GM18526 (cell line): Measurements from ENCODE around the gene HCLS1.

Experiments
- POLR2A ChIP-seq: IDR thresholded peaks from 3 replicates; pipeline ENCODE4 v1.6.1; 2011; ENCODE audit not compliant: insufficient read length; ENCODE audit errors: extremely low read depth

The HCLS1 gene

GRCh38 chr3:121665488-121665887 is 4.8 kb upstream of the HCLS1 start:
- TF ChIP-seq POLR2A: no peak

- TF ChIP-seq POLR2A: no peak
These were observed 2.6 kb upstream of the HCLS1 start for GRCh38 chr3:121663171-121663847.

- no peak for TF ChIP-seq POLR2A
These were observed 2.0 kb upstream of the HCLS1 start for GRCh38 chr3:121662742-121663141.

GRCh38 chr3:121661376-121661775 is 673 bp upstream of the HCLS1 start:
- no peak for TF ChIP-seq POLR2A

- TF ChIP-seq POLR2A: no peak
These were observed 1.1 kb downstream of the HCLS1 start for GRCh38 chr3:121659586-121659985.

- TF ChIP-seq POLR2A: no peak
These were observed 1.8 kb downstream of the HCLS1 start for GRCh38 chr3:121658716-121659435.

- TF ChIP-seq POLR2A: no peak
These were observed 6.0 kb downstream of the HCLS1 start for GRCh38 chr3:121654493-121655385.

GRCh38 chr3:121651684-121652083 is 9.0 kb downstream of the HCLS1 start:
- no peak for TF ChIP-seq POLR2A

- TF ChIP-seq POLR2A: no peak
These were observed 11.1 kb downstream of the HCLS1 start for GRCh38 chr3:121649645-121650044.

- TF ChIP-seq POLR2A: no peak
These were observed 12.3 kb downstream of the HCLS1 start for GRCh38 chr3:121648219-121648958.

- TF ChIP-seq POLR2A: no peak
These were observed 15.6 kb downstream of the HCLS1 start for GRCh38 chr3:121645054-121645453.

GRCh38 chr3:121642601-121643314 is 17.9 kb downstream of the HCLS1 start:
- no peak for TF ChIP-seq POLR2A

- no peak for TF ChIP-seq POLR2A
These were observed 19.6 kb downstream of the HCLS1 start for GRCh38 chr3:121641127-121641526.

- no peak for TF ChIP-seq POLR2A
These were observed 22.8 kb downstream of the HCLS1 start for GRCh38 chr3:121637922-121638321.
